CD1c-positive myeloid dendritic cell (primary cell): ENCODE data around the gene KNOP1.
"Not testable (repeated sequence)": the region's sequence is repeated elsewhere in the genome, so short reads cannot be mapped to it uniquely, and the experiment has no call there.

Experiments used
- DNase-seq: peaks from one replicate; pipeline ENCODE4 v3.0.0-alpha.2; 2016; ENCODE audit errors: extremely low spot score

Gene KNOP1

GRCh38 chr16:19741354-19741753, 23.3 kb upstream of the KNOP1 start:
- DNase-seq, result no peak

- peak; percentile 1 for DNase-seq
These were observed 19.4 kb upstream of the KNOP1 start for GRCh38 chr16:19737306-19738038.

GRCh38 chr16:19735074-19735867, 17.2 kb upstream of the KNOP1 start:
- no peak for DNase-seq

GRCh38 chr16:19733551-19733950, 15.5 kb upstream of the KNOP1 start:
- no peak for DNase-seq

- no peak for DNase-seq
These were observed 10.6 kb upstream of the KNOP1 start for GRCh38 chr16:19728636-19728965.

- DNase-seq, result no peak
These were observed 5.0 kb upstream of the KNOP1 start for GRCh38 chr16:19722981-19723380.

GRCh38 chr16:19722269-19722952, 4.4 kb upstream of the KNOP1 start:
- DNase-seq, result no peak

GRCh38 chr16:19718624-19718965, 568 bp upstream of the KNOP1 start:
- DNase-seq, result no peak

GRCh38 chr16:19717314-19717713, 713 bp downstream of the KNOP1 start:
- DNase-seq, result no peak

GRCh38 chr16:19716728-19717127, 1.3 kb downstream of the KNOP1 start:
- DNase-seq, result not testable (repeated sequence)

- no peak for DNase-seq
These were observed 1.8 kb downstream of the KNOP1 start for GRCh38 chr16:19716183-19716582.

- no peak for DNase-seq
These were observed 2.5 kb downstream of the KNOP1 start for GRCh38 chr16:19715566-19715965.

GRCh38 chr16:19713697-19714096, 4.3 kb downstream of the KNOP1 start:
- DNase-seq, result no peak

GRCh38 chr16:19712418-19713058, 5.5 kb downstream of the KNOP1 start:
- no peak for DNase-seq

- no peak for DNase-seq
These were observed 6.4 kb downstream of the KNOP1 start for GRCh38 chr16:19711643-19712042.

GRCh38 chr16:19710991-19711545, 7.0 kb downstream of the KNOP1 start:
- DNase-seq, result no peak

GRCh38 chr16:19710191-19710908, 7.7 kb downstream of the KNOP1 start:
- DNase-seq, result no peak

- DNase-seq, result no peak
These were observed 8.5 kb downstream of the KNOP1 start for GRCh38 chr16:19709381-19710136.

- DNase-seq, result no peak
These were observed 9.5 kb downstream of the KNOP1 start for GRCh38 chr16:19708296-19709205.
